ENCODE data around the gene RPS13. TPM values are rescaled to one million over a fixed set of nuclear protein-coding genes. Genes with fewer than 3 reads are reported as not detected.

RPS13 gene
- total and polyA plus RNA-seq, 2 donors (not counting 1 experiment from before 2014, with no cell fraction given) = 1,411 to 1,599 TPM

DNA sequence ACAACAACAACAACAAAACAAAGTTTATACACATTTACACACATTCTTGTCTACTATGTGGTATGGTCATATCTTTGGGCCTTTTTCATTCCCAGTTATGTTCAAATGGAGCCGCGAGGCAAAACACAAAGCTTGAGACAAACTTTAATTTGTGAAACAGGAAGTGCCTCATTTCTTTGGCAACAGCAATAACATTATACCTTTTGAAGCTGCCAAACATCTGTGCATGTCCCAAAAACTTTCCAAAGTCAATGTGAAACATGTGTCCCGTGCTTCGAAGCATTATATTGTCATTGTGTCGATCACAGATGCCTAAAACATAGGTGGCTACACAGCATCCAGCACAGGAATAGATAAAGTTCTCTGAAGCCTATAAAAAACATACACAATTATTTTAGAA lies 25.0 kb upstream of the RPS13 start:
- H3K27me3 Mint-ChIP-seq = no peaks in the 10 kb centered on the region
- H3K4me1 Mint-ChIP-seq = peaks cover 5% of the 10 kb centered on the region
- peaks cover 0 to 1% (median 0%) of the 10 kb centered on the region in 3 donors for H3K9me3 ChIP-seq (ENCODE audit: control extremely low read depth in 1 of 3, control insufficient read depth in 2 of 3, insufficient read depth in 1 of 3, low read length in 2 of 3)
- intact Hi-C loops (cut with micrococcal nuclease) = no loop called here
- H3K4me1 ChIP-seq (ENCODE audit: control insufficient read depth in 2 of 2, insufficient read depth in 2 of 2, low read length in 2 of 2) = no peaks in the 10 kb centered on the region
- no peaks in the 10 kb centered on the region for H4K20me1 ChIP-seq (ENCODE audit: control insufficient read depth, insufficient read depth, low read length, poor library complexity, severe bottlenecking)
- no peaks in the 10 kb centered on the region for H3K27me3 ChIP-seq (replicated peaks in 1 of 4; ENCODE audit: control extremely low read depth in 1 of 4, control insufficient read depth in 3 of 4, insufficient read depth in 4 of 4, low read length in 3 of 4)
- H3K27ac ChIP-seq (ENCODE audit: low read length in 2 of 2) = no peak overlapping the region
- H2AFZ ChIP-seq (ENCODE audit: insufficient read depth, low read depth, low read length, poor library complexity, severe bottlenecking) = no peak overlapping the region
- no peaks in the 10 kb centered on the region for H3K79me2 ChIP-seq (ENCODE audit: control insufficient read depth, insufficient read depth, low read length)
- no peaks in the 10 kb centered on the region for H3K9me3 Mint-ChIP-seq (ENCODE audit: insufficient read depth)
- DNase-seq (no peak), ATAC-seq (ENCODE audit: low read depth) (no peak)
- H3K4me3 Mint-ChIP-seq = no peak overlapping the region
- POLR2A ChIA-PET = no interaction called here
- CTCF ChIA-PET = no interaction called here
- H3K9ac ChIP-seq (ENCODE audit: low read length) = no peak overlapping the region
- TF ChIP-seq, protein P1, sequence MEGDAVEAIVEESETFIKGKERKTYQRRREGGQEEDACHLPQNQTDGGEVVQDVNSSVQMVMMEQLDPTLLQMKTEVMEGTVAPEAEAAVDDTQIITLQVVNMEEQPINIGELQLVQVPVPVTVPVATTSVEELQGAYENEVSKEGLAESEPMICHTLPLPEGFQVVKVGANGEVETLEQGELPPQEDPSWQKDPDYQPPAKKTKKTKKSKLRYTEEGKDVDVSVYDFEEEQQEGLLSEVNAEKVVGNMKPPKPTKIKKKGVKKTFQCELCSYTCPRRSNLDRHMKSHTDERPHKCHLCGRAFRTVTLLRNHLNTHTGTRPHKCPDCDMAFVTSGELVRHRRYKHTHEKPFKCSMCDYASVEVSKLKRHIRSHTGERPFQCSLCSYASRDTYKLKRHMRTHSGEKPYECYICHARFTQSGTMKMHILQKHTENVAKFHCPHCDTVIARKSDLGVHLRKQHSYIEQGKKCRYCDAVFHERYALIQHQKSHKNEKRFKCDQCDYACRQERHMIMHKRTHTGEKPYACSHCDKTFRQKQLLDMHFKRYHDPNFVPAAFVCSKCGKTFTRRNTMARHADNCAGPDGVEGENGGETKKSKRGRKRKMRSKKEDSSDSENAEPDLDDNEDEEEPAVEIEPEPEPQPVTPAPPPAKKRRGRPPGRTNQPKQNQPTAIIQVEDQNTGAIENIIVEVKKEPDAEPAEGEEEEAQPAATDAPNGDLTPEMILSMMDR (IDR thresholded peaks at IDR 0.05) = no peak
- no peak for TF ChIP-seq EZH2 (IDR thresholded peaks at IDR 0.05; ENCODE audit: borderline replicate concordance, insufficient read depth, low read depth, low read length, poor library complexity, severe bottlenecking)
- H3K4me3 ChIP-seq (ENCODE audit: control extremely low read depth in 1 of 5, extremely low read depth in 1 of 5, insufficient read depth in 1 of 5, low read depth in 2 of 5, low read length in 4 of 5) = no peak overlapping the region
- no peak overlapping the region for H3K4me2 ChIP-seq (replicated peaks; ENCODE audit: low read depth, low read length, poor library complexity, severe bottlenecking)
- H3K36me3 ChIP-seq (replicated peaks in 1 of 2; ENCODE audit: control extremely low read depth in 1 of 2, control insufficient read depth in 1 of 2, extremely low read depth in 1 of 2, insufficient read depth in 2 of 2, low read length in 1 of 2) = peaks cover 8 to 43% of the 10 kb centered on the region in 2 experiments
- no CpG with 5 or more reads among the region's 5 CpGs for WGBS (ENCODE audit: insufficient coverage)
- no peak overlapping the region for H3K27ac Mint-ChIP-seq

DNA sequence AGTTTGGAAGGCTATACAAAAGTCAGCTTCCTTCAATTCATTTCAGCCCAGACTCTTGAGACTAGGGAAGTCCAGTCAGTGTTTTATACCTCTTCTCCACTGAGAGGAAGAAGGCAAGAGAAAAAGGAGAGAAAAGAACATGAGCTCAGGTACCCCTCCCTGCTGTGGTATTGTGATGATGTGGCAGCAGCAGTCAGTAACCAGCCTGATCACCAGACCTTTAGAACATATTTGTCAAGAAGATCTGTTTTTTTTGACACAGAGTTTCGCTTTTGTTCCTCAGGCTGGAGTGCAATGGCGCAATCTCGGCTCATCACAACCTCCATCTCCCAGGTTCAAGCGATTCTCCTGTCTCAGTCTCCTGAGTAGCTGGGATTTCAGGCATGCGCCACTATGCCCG lies 21.2 kb upstream of the RPS13 start:
- no peak overlapping the region for H3K27ac Mint-ChIP-seq
- Histone ChIP-seq H3K27me3 (replicated peaks in 1 of 4; ENCODE audit: control extremely low read depth in 1 of 4, control insufficient read depth in 3 of 4, insufficient read depth in 4 of 4, low read length in 3 of 4) (no peaks in the 10 kb centered on the region), H3K27ac (ENCODE audit: low read length in 2 of 2) (no peak overlapping the region), H2AFZ (ENCODE audit: insufficient read depth, low read depth, low read length, poor library complexity, severe bottlenecking) (no peak overlapping the region), H3K79me2 (ENCODE audit: control insufficient read depth, insufficient read depth, low read length) (no peaks in the 10 kb centered on the region), H3K9ac (ENCODE audit: low read length) (no peak overlapping the region), H3K4me2 (replicated peaks; ENCODE audit: low read depth, low read length, poor library complexity, severe bottlenecking) (no peak overlapping the region), H3K4me3 (ENCODE audit: control extremely low read depth in 1 of 5, extremely low read depth in 1 of 5, insufficient read depth in 1 of 5, low read depth in 2 of 5, low read length in 4 of 5) (no peak overlapping the region), H3K36me3 (replicated peaks in 1 of 2; ENCODE audit: control extremely low read depth in 1 of 2, control insufficient read depth in 1 of 2, extremely low read depth in 1 of 2, insufficient read depth in 2 of 2, low read length in 1 of 2) (peaks cover 11 to 45% of the 10 kb centered on the region in 2 experiments), H4K20me1 (ENCODE audit: control insufficient read depth, insufficient read depth, low read length, poor library complexity, severe bottlenecking) (no peaks in the 10 kb centered on the region), H3K9me3 (ENCODE audit: control extremely low read depth in 1 of 3, control insufficient read depth in 2 of 3, insufficient read depth in 1 of 3, low read length in 2 of 3) (peaks cover 0 to 1% (median 0%) of the 10 kb centered on the region in 3 donors), H3K4me1 (ENCODE audit: control insufficient read depth in 2 of 2, insufficient read depth in 2 of 2, low read length in 2 of 2) (no peaks in the 10 kb centered on the region)
- DNase-seq (no peak), ATAC-seq (ENCODE audit: low read depth) (no peak)
- ChIA-PET CTCF (no interaction called here), POLR2A (no interaction called here)
- no peaks in the 10 kb centered on the region for H3K27me3 Mint-ChIP-seq
- no peak overlapping the region for H3K4me3 Mint-ChIP-seq
- intact Hi-C loops (cut with micrococcal nuclease) = no loop called here
- WGBS (ENCODE audit: insufficient coverage) = 97% methylated on average over 6 of the region's 6 CpGs
- TF ChIP-seq, protein P1 (IDR thresholded peaks at IDR 0.05) = no peak
- TF ChIP-seq EZH2 (IDR thresholded peaks at IDR 0.05; ENCODE audit: borderline replicate concordance, insufficient read depth, low read depth, low read length, poor library complexity, severe bottlenecking) = no peak
- peaks cover 5% of the 10 kb centered on the region for H3K4me1 Mint-ChIP-seq
- H3K9me3 Mint-ChIP-seq (ENCODE audit: insufficient read depth) = no peaks in the 10 kb centered on the region

Measured in B cell (primary cell).